PC-9 (cell line): ENCODE measurements around the gene SMIM36. TPM values are rescaled to one million over a fixed set of nuclear protein-coding genes. Genes with fewer than 3 reads are reported as not detected.

ENCODE experiments used
- BruUV-seq: library from RNA; stranded (reverse); fragments of 400-500 nt; replicated peaks from 2 replicates; lab custom pipeline; 2021; lab: Mats Ljungman, UMichigan
- CTCF ChIA-PET: fragments of 300-600 bp; sonication (Branson Sonifier 250); formaldehyde crosslinking; loops from one replicate; lab custom pipeline; 2022; ENCODE audit warnings: antibody characterized with exemption; lab: Charles Lee
- POLR2A ChIA-PET: fragments of 300-600 bp; sonication (Branson Sonifier 250); formaldehyde crosslinking; loops from one replicate; lab custom pipeline; 2022; ENCODE audit warnings: antibody characterized with exemption; ENCODE audit not compliant: unreplicated experiment; lab: Charles Lee
- DNase-seq, 2 experiments: peaks; one replicate each; pipeline versions ENCODE4 v3.0.0 to v3.0.0-alpha.2; 2015 to 2022; ENCODE audit warnings: mixed read lengths in 1 of 2
- H2AFZ ChIP-seq: fragments of 200-600 bp; sonication (generic); 2 replicates; pipeline ENCODE4 v1.8.1; 2017; ENCODE audit warnings: antibody characterized with exemption
- H3F3A ChIP-seq: fragments of 200-600 bp; sonication (generic); 2 replicates; pipeline ENCODE4 v1.8.1; 2017; ENCODE audit warnings: antibody characterized with exemption, mild to moderate bottlenecking, low read depth; ENCODE audit not compliant: insufficient read depth
- H3K27ac ChIP-seq: fragments of 200-600 bp; sonication (generic); 2 replicates; pipeline ENCODE4 v1.6.1; 2016; ENCODE audit warnings: mixed run types
- H3K27me3 ChIP-seq: fragments of 200-600 bp; sonication (generic); 2 replicates; pipeline ENCODE4 v1.6.1; 2016; ENCODE audit warnings: low read depth, mixed run types; ENCODE audit not compliant: insufficient read depth
- H3K36me3 ChIP-seq: fragments of 200-600 bp; sonication (generic); 2 replicates; pipeline ENCODE4 v1.6.1; 2016; ENCODE audit warnings: low read depth, mixed run types
- H3K4me1 ChIP-seq: fragments of 200-600 bp; sonication (generic); replicated peaks from 2 replicates; pipeline ENCODE4 v1.6.1; 2016; ENCODE audit warnings: mixed run types; ENCODE audit not compliant: insufficient read depth
- H3K4me2 ChIP-seq: fragments of 200-600 bp; sonication (generic); 2 replicates; pipeline ENCODE4 v1.6.1; 2017; ENCODE audit warnings: mixed run types
- H3K4me3 ChIP-seq: fragments of 200-600 bp; sonication (generic); 2 replicates; pipeline ENCODE4 v1.6.1; 2016; ENCODE audit warnings: mixed run types
- H3K79me2 ChIP-seq: fragments of 200-600 bp; sonication (generic); 2 replicates; pipeline ENCODE4 v1.6.1; 2017; ENCODE audit warnings: low read depth, mixed run types
- H3K9me2 ChIP-seq: fragments of 200-600 bp; sonication (generic); 2 replicates; pipeline ENCODE4 v1.8.1; 2017; ENCODE audit warnings: mild to moderate bottlenecking; ENCODE audit not compliant: insufficient read depth
- H3K9me3 ChIP-seq: fragments of 200-600 bp; sonication (generic); 2 replicates; pipeline ENCODE4 v1.8.1; 2016; ENCODE audit warnings: low read depth; ENCODE audit not compliant: insufficient read depth
- H4K20me1 ChIP-seq: fragments of 200-600 bp; sonication (generic); 2 replicates; pipeline ENCODE4 v1.8.1; 2017; ENCODE audit not compliant: insufficient read depth
- CTCF ChIP-seq: fragments of 200-600 bp; sonication (generic); conservative IDR thresholded peaks from 2 replicates; pipeline ENCODE4 v1.6.1; 2017; ENCODE audit warnings: mixed run types, antibody characterized with exemption, mild to moderate bottlenecking, moderate library complexity
- EZH2 ChIP-seq: fragments of 200-600 bp; sonication (generic); IDR thresholded peaks from 2 replicates; pipeline ENCODE4 v1.8.0; 2017; ENCODE audit warnings: antibody characterized with exemption, low read depth
- intact Hi-C: fragments of 100-400 bp; cut with micrococcal nuclease; formaldehyde crosslinking; loops from one replicate; pipeline ENCODE4 v1.10.0; 2022; ENCODE audit not compliant: unreplicated experiment
- total RNA-seq: library from RNA; stranded (reverse); gene quantifications from 2 replicates; pipeline ENCODE4 v1.2.3, GENCODE V29; 2021

The SMIM36 gene
- total RNA-seq, 1 experiment from 2014 or later: not detected

- Histone ChIP-seq H3K79me2 (no peaks in the 10 kb centered on the region), H3K9me2 (no peaks in the 10 kb centered on the region), H4K20me1 (no peaks in the 10 kb centered on the region), H3K4me2 (no peak overlapping the region), H2AFZ (no peak overlapping the region), H3K36me3 (peaks cover 20% of the 10 kb centered on the region), H3K27ac (no peak overlapping the region), H3K4me1 (0 out of 2 replicates have a peak, but pooled peaks cover 3% of the 10 kb centered on the region), H3K9me3 (no peaks in the 10 kb centered on the region), H3F3A (no peaks in the 10 kb centered on the region), H3K4me3 (no peak overlapping the region), H3K27me3 (no peaks in the 10 kb centered on the region)
- no TSS peak for BruUV-seq
- TF ChIP-seq CTCF: no peak
- TF ChIP-seq EZH2: no peak
- intact Hi-C loops: no loop called here
- POLR2A ChIA-PET: no interaction called here
- no peak for DNase-seq
- CTCF ChIA-PET: no interaction called here
Observed at GRCh38 chr17:55411463-55411855, 99.8 kb downstream of the SMIM36 start.

DNA sequence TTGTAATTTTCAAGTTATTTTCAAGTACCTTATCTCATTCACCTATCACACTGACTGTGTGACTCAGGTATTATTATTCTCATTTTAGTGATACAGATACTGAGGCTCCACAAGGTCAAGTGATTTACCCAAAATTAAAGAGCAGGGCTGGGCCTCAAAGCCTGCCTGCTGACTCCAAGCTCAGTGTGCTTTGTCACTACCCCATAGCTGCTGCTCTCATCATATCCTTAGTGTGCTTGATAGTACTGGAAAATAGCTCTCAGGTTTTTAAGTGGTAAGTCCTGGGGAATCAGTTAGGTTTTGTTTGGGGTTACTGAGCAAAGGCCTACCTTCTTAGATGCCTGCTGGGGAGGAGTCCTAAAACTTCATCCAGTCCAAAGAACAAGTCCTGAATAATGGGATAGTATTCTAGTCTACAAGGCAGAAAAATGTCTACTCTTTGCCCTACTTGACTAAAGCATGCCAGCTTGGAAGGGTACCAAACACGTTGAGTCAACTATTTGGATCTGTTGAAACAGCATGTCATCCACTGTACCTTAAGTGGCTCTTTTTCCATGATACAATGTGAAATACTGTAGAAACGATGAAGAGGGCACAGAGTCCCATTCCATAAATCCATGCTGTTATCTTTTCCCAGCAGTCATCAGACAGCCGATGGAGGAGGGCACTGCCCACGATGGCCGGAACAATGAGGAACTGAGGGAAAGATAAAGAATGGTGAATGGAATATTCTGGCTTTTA is 100.4 kb downstream of the SMIM36 start:
- Histone ChIP-seq H3K36me3 (peaks cover 20% of the 10 kb centered on the region), H3K4me3 (no peak overlapping the region), H3K9me3 (no peaks in the 10 kb centered on the region), H4K20me1 (no peaks in the 10 kb centered on the region), H3K27me3 (no peaks in the 10 kb centered on the region), H3F3A (no peaks in the 10 kb centered on the region), H3K4me1 (0 out of 2 replicates have a peak, but pooled peaks cover 3% of the 10 kb centered on the region), H3K27ac (no peak overlapping the region), H3K9me2 (no peaks in the 10 kb centered on the region), H3K79me2 (no peaks in the 10 kb centered on the region), H3K4me2 (no peak overlapping the region), H2AFZ (no peak overlapping the region)
- no peak for TF ChIP-seq EZH2
- TF ChIP-seq CTCF: no peak
- POLR2A ChIA-PET: no interaction called here
- no TSS peak for BruUV-seq
- CTCF ChIA-PET: no interaction called here
- intact Hi-C loops: no loop called here
- peak in 1 of 2 experiments; percentile 62 for DNase-seq

GRCh38 chr17:55409030-55409800 is 102.0 kb downstream of the SMIM36 start:
- no peaks in the 10 kb centered on the region for H3K27me3 ChIP-seq
- H3K4me1 ChIP-seq: 0 out of 2 replicates have a peak, but pooled peaks cover 3% of the 10 kb centered on the region
- ChIA-PET POLR2A (no interaction called here), CTCF (no interaction called here)
- DNase-seq: no peak
- no peak overlapping the region for H3K27ac ChIP-seq
- no peaks in the 10 kb centered on the region for H3K79me2 ChIP-seq
- no peak overlapping the region for H3K4me3 ChIP-seq
- H2AFZ ChIP-seq: no peak overlapping the region
- H4K20me1 ChIP-seq: no peaks in the 10 kb centered on the region
- H3K36me3 ChIP-seq: peaks cover 25% of the 10 kb centered on the region
- H3K9me2 ChIP-seq: no peaks in the 10 kb centered on the region
- no peaks in the 10 kb centered on the region for H3F3A ChIP-seq
- intact Hi-C loops: no loop called here
- BruUV-seq: no TSS peak
- no peak overlapping the region for H3K4me2 ChIP-seq
- no peak for TF ChIP-seq EZH2
- no peak for TF ChIP-seq CTCF
- H3K9me3 ChIP-seq: no peaks in the 10 kb centered on the region
